Middle frontal gyrus (tissue), 1 donor: ENCODE results near the gene CRNKL1.

Experiments used
- DNase-seq: peaks from one replicate; pipeline ENCODE4 v3.0.0-alpha.2; 2015; ENCODE audit warnings: low spot score; ENCODE audit errors: extremely low spot score

CRNKL1 gene

GRCh38 chr20:20063941-20064702 is 11.9 kb upstream of the CRNKL1 start:
- no peak for DNase-seq

GRCh38 chr20:20060234-20060998 is 8.2 kb upstream of the CRNKL1 start:
- DNase-seq = no peak

GRCh38 chr20:20051767-20052073 is 546 bp downstream of the CRNKL1 start:
- no peak for DNase-seq

- no peak for DNase-seq
Observed at GRCh38 chr20:20039752-20040387, 12.4 kb downstream of the CRNKL1 start.

- no peak for DNase-seq
Observed at GRCh38 chr20:20038586-20038985, 13.7 kb downstream of the CRNKL1 start.

- no peak for DNase-seq
Observed at GRCh38 chr20:20037960-20038359, 14.3 kb downstream of the CRNKL1 start.

- no peak for DNase-seq
Observed at GRCh38 chr20:20036756-20037155, 15.5 kb downstream of the CRNKL1 start.

- DNase-seq = no peak
Observed at GRCh38 chr20:20034486-20034885, 17.8 kb downstream of the CRNKL1 start.

GRCh38 chr20:20031790-20032189 is 20.5 kb downstream of the CRNKL1 start:
- no peak for DNase-seq

- no peak for DNase-seq
Observed at GRCh38 chr20:20027284-20027683, 25.0 kb downstream of the CRNKL1 start.

GRCh38 chr20:20024942-20025341 is 27.3 kb downstream of the CRNKL1 start:
- DNase-seq = no peak

GRCh38 chr20:20023395-20023794 is 28.9 kb downstream of the CRNKL1 start:
- DNase-seq = no peak

- no peak for DNase-seq
Observed at GRCh38 chr20:20022498-20022897, 29.8 kb downstream of the CRNKL1 start.

GRCh38 chr20:20021835-20022234 is 30.4 kb downstream of the CRNKL1 start:
- no peak for DNase-seq

- no peak for DNase-seq
Observed at GRCh38 chr20:20020908-20021307, 31.4 kb downstream of the CRNKL1 start.

- no peak for DNase-seq
Observed at GRCh38 chr20:20019123-20019522, 33.1 kb downstream of the CRNKL1 start.

- no peak for DNase-seq
Observed at GRCh38 chr20:20018366-20018765, 33.9 kb downstream of the CRNKL1 start.

GRCh38 chr20:20017844-20018185 is 34.5 kb downstream of the CRNKL1 start:
- DNase-seq = no peak

- DNase-seq = peak; percentile 86
Observed at GRCh38 chr20:20017001-20017843, 35.0 kb downstream of the CRNKL1 start, which contains the start of gene NAA20. NAA20 (plus strand) TSS chr20:20017362; CDS start chr20:20017397, 35 bp downstream.

GRCh38 chr20:20014659-20015058 is 37.6 kb downstream of the CRNKL1 start:
- DNase-seq = no peak

- no peak for DNase-seq
Observed at GRCh38 chr20:20012541-20012940, 39.7 kb downstream of the CRNKL1 start.
